Retinal pigment epithelial cell (primary cell): ENCODE data around the gene TMC3.

ENCODE experiments used
- DNase-seq: peaks from one replicate; pipeline ENCODE4 v3.0.0-alpha.2; 2010; ENCODE audit warnings: low read depth
- H3K4me3 ChIP-seq: 2 replicates; pipeline ENCODE4 v1.5.1; 2011; ENCODE audit warnings: mild to moderate bottlenecking, low read length, control low read depth, moderate library complexity
- CTCF ChIP-seq: conservative IDR thresholded peaks from 2 replicates; pipeline ENCODE4 v1.5.1; 2011; ENCODE audit warnings: low read depth, low read length, control low read depth, inconsistent platforms

The TMC3 gene

DNA sequence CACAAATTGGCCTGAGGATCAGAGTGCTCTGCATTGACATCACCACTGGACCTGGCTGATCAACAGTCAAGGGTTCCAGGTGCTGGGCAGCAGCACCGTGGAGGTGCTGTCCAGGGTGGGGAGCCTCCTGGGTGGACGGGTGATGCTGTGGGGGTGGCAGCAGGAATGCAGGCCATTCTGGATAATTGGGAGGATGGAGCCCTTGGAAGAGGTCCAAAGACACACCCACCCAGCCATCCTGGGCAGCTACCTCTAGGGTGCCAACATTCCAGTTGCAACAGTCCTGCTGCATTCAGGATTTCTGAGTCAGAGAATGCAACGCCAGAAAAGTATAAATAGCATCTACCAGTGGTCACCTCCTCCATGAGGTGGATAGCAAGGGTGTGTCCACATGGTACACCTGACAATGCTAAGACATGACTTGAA, 76.9 kb downstream of the TMC3 start:
- TF ChIP-seq CTCF: no peak
- peak; percentile 37 for DNase-seq
- no peak overlapping the region for H3K4me3 ChIP-seq

DNA sequence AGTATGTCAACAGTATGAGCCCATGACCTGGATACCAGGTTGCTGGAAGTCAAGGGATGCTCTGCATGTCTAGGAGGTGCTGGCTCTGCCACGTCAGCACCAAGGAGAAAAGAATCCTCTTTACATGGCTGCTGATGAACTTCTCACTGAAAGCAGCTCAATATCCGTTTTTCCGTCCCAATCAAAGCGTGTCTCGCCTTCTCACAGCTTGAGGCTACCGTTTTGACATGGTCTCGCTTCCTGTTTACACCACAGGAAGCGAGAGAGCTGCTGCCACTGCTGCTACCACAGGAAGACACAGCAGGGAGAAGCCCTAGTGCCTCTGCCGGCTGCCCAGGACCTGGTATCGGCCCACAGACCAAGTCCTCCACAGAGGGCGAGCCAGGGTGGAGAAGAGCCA, 77.3 kb downstream of the TMC3 start:
- no peak overlapping the region for H3K4me3 ChIP-seq
- no peak for TF ChIP-seq CTCF
- DNase-seq: no peak

GRCh38 chr15:81296186-81296585, 77.8 kb downstream of the TMC3 start:
- H3K4me3 ChIP-seq: no peak overlapping the region
- no peak for TF ChIP-seq CTCF
- DNase-seq: no peak

DNA sequence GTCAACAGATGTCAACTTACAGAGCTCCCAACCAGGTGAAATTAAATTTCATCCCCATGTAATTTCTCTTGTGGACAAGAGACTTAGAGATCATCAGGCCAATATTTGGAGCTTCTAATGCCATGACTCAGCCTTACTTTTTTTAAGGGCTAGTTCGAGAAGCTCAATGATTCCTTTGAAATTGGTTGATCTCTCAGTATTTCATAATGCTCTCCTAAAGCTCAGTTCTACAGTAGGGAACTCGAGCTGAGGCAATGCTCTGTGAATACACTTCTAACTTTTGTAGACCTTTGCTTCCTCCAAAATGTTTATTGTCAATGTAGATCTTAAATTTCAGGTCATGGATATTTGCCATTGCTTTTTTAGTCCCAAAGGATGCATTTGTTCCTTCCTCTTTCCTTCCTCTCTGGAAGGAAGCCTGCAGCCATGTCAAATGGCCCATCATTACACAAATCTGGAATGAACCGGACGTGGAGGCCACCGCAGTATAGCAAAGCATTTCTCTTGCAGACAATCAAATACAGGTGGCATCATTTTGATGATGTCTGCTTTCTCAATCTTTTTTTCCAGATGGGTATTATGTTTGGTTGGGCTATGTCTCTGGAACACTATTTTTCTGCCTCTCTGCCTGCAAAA, 78.4 kb downstream of the TMC3 start:
- H3K4me3 ChIP-seq: no peak overlapping the region
- no peak for TF ChIP-seq CTCF
- no peak for DNase-seq

DNA sequence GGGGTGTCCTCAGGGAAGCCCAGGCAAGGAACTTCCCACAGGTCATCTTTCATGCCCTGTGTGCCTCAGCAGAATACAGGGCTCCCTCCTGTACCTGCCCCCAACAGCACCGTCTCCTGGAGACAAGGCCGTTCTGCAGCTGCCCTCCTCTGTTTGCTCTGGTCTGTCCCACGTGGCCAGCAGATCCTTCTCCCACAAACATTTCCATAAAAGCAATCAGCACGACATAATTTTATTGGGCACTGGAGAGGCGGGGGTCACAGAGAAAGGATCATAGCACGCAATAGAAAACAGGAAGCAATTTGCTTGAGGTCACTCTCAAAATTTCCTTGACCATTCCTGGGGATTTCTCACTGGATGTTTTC, 79.5 kb downstream of the TMC3 start:
- no peak for TF ChIP-seq CTCF
- no peak for DNase-seq

DNA sequence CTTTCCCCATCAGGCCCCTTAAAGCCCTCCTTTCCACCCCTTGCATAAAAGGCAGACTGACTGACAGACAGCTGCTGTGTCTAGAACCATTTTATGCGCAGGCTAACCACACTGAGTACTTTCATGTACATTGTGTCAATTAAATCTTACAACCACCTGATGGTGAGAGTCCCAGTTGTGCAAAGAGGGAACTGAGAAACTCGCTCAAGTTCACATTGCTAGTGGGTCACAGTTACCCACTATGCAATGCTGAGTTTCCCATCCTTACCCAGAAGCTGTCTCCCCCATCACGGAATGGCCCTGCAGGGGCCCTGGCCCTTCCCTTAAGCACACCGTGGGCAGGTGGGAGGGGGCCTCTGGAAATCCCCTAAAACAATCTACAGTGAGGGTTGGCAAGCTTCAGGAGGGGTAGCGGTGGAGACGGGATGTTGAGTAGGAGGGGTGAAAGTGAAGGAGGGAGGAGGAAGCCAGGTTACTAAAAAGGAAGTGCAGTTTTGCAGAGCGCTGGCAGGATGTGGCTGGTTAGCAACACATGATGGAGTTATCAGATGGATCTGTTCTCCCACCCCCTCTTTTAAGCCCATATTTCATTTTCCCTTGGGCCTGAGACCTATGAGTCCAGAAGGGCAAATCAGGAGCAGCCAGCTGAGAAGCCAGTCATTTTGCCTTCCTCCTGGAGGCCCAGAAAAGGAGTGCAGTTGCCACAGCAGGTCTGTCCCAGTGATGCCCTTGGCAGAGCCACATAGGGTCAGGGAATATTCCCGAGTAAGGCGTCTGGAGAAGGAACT, 80.1 kb downstream of the TMC3 start:
- DNase-seq: no peak
- no peak for TF ChIP-seq CTCF
- H3K4me3 ChIP-seq: no peak overlapping the region

More for the DNA sequence above, 79.5 kb downstream of the TMC3 start:
- H3K4me3 ChIP-seq: no peak overlapping the region

GRCh38 chr15:81292523-81293001, 81.5 kb downstream of the TMC3 start:
- no peak for DNase-seq
- TF ChIP-seq CTCF: no peak
- no peak overlapping the region for H3K4me3 ChIP-seq
